ENCODE measurements around the gene LETMD1. TPM values are rescaled to one million over a fixed set of nuclear protein-coding genes. Genes with fewer than 3 reads are reported as not detected.

The LETMD1 gene
- total and polyA plus RNA-seq, 9 donors = 53.5 to 122 (median 69.2) TPM

- intact Hi-C loops (cut with DNase I) = no loop called here
- no peaks in the 10 kb centered on the region for H3K27me3 ChIP-seq
- 12 to 27% (median 26%) methylated on average over 1 of the region's 1 CpG for WGBS, 3 donors
- H3K4me1 ChIP-seq (ENCODE audit: insufficient read depth) = peaks cover 10% of the 10 kb centered on the region
- H3K4me3 ChIP-seq = no peak overlapping the region
- no peak overlapping the region for H3K27ac ChIP-seq
- TF ChIP-seq POLR2A (IDR thresholded peaks at IDR 0.05) (no peak), EP300 (IDR thresholded peaks at IDR 0.05) (no peak)
- TF ChIP-seq, protein P1, sequence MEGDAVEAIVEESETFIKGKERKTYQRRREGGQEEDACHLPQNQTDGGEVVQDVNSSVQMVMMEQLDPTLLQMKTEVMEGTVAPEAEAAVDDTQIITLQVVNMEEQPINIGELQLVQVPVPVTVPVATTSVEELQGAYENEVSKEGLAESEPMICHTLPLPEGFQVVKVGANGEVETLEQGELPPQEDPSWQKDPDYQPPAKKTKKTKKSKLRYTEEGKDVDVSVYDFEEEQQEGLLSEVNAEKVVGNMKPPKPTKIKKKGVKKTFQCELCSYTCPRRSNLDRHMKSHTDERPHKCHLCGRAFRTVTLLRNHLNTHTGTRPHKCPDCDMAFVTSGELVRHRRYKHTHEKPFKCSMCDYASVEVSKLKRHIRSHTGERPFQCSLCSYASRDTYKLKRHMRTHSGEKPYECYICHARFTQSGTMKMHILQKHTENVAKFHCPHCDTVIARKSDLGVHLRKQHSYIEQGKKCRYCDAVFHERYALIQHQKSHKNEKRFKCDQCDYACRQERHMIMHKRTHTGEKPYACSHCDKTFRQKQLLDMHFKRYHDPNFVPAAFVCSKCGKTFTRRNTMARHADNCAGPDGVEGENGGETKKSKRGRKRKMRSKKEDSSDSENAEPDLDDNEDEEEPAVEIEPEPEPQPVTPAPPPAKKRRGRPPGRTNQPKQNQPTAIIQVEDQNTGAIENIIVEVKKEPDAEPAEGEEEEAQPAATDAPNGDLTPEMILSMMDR (IDR thresholded peaks at IDR 0.05) = no peak
- no peak for DNase-seq
- H3K9me3 ChIP-seq = no peaks in the 10 kb centered on the region
- no peaks in the 10 kb centered on the region for H3K36me3 ChIP-seq
Observed at GRCh38 chr12:51021694-51022093, 26.4 kb upstream of the LETMD1 start.

GRCh38 chr12:51023625-51024382 lies 24.3 kb upstream of the LETMD1 start:
- intact Hi-C loops (cut with DNase I) = no loop called here
- WGBS, 3 donors = 57 to 65% (median 60%) methylated on average over 4 of the region's 4 CpGs
- no peak for TF ChIP-seq POLR2A (IDR thresholded peaks at IDR 0.05)
- no peak for TF ChIP-seq EP300 (IDR thresholded peaks at IDR 0.05)
- TF ChIP-seq, protein P1 (IDR thresholded peaks at IDR 0.05) = no peak
- Histone ChIP-seq H3K27ac (peak overlapping the region in 1 of 2 donors; percentile 75), H3K4me1 (ENCODE audit: insufficient read depth) (peaks cover 6% of the 10 kb centered on the region), H3K9me3 (no peaks in the 10 kb centered on the region), H3K27me3 (no peaks in the 10 kb centered on the region), H3K36me3 (no peaks in the 10 kb centered on the region), H3K4me3 (peak overlapping the region; percentile 75)
- DNase-seq = no peak

- no peaks in the 10 kb centered on the region for H3K36me3 ChIP-seq
- peak overlapping the region; percentile 75 for H3K4me3 ChIP-seq
- peak overlapping the region; percentile 30 to 75 for H3K27ac ChIP-seq
- no peaks in the 10 kb centered on the region for H3K9me3 ChIP-seq
- DNase-seq = no peak
- intact Hi-C loops (cut with DNase I) = loop anchor here in 1 of 4 donors (5.0 kb wide), 1 partner anchor 1012 kb away; no protein-coding TSS in a partner anchor
- no peak for TF ChIP-seq EP300 (IDR thresholded peaks at IDR 0.05)
- no peak for TF ChIP-seq POLR2A (IDR thresholded peaks at IDR 0.05)
- TF ChIP-seq, protein P1 (IDR thresholded peaks at IDR 0.05) = no peak
- peaks cover 6% of the 10 kb centered on the region for H3K4me1 ChIP-seq (ENCODE audit: insufficient read depth)
- no peaks in the 10 kb centered on the region for H3K27me3 ChIP-seq
- 4 to 9% (median 6%) methylated on average over 9 of the region's 9 CpGs for WGBS, 3 donors
Observed at GRCh38 chr12:51025338-51025835, 22.7 kb upstream of the LETMD1 start.

DNA sequence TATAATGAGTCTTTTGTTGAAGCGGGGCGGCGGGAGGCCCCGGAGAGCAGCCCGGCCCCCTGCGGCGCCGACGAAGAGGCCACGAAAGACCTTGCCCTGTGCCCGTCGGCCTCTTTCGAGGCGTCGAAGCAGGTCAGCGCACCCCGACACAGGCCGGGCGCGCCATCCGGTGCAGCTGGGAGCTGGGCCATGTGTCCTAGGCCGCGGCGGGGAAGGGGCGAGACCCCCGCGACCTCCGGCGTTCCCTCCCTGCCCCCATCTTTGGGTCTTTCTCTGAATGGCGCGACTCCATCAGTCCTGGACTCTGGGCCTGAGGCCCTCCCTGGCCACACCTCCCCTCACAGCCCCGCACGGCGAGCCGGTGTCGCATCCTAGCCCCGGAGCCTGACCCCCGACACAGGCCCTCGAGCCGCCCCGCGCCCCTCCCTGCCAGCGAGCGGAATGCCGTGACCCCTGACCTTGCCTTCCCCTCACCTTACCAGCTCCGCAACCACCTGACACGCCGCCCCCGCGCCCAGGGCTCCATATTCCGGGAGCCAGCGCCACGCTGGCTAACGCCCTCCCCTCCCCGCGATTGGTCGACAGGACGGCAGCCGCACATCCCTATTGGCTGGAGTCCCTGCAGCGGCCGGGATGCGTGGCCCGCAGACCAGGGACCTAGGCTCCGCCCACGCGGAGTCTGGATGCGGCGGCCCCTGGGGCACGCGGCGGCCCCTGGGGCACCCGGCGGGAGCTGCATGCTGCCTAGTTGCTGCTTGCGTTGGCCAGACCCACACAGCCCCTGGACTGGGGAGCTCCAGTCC lies 22.1 kb upstream of the LETMD1 start, which contains the start of gene SLC11A2:
SLC11A2 (minus strand) TSS at position 549 of the 803 bp plus-strand sequence. CDS start 15,656 bp downstream, outside the sequence.
- H3K9me3 ChIP-seq = no peaks in the 10 kb centered on the region
- H3K27me3 ChIP-seq = no peaks in the 10 kb centered on the region
- TF ChIP-seq EP300 (IDR thresholded peaks at IDR 0.05) (no peak), POLR2A (IDR thresholded peaks at IDR 0.05) (peak; percentile 43)
- TF ChIP-seq, protein P1 (IDR thresholded peaks at IDR 0.05) = peak in 1 of 3 donors; percentile 8
- 1 to 2% (median 1%) methylated on average over 69 to 74 of the region's 74 CpGs for WGBS, 3 donors
- peak within 1 kb of the TSS; percentile 75 for H3K4me3 ChIP-seq
- peak within 1 kb of the TSS; percentile 30 to 75 for H3K27ac ChIP-seq
- peaks cover 6% of the 10 kb centered on the region for H3K4me1 ChIP-seq (ENCODE audit: insufficient read depth)
- intact Hi-C loops (cut with DNase I) = loop anchor here in 1 of 4 donors (5.0 kb wide), 1 partner anchor 1011 kb away; no protein-coding TSS in a partner anchor
- DNase-seq = peak; percentile 94 to 96 (median 95)
- no peaks in the 10 kb centered on the region for H3K36me3 ChIP-seq

All from ovary (tissue), 9 donors.